OCI-LY1 (cell line): Measurements from ENCODE around the gene SHTN1.

Source experiments
- EZH2 ChIP-seq: fragments of 200-600 bp; sonication (generic), shearing (Covaris generic); IDR thresholded peaks from 2 replicates; pipeline ENCODE4 v1.8.0; 2017; ENCODE audit warnings: borderline replicate concordance, mixed run types, mild to moderate bottlenecking, antibody characterized with exemption, low read length, moderate library complexity, mixed read lengths
- TF ChIP-seq, protein P1 (sequence below): fragments of 200-600 bp; sonication (generic), shearing (Covaris generic); IDR thresholded peaks from 2 replicates; pipeline ENCODE4 v1.5.1; 2017; ENCODE audit warnings: mild to moderate bottlenecking, antibody characterized with exemption, low read length, moderate library complexity, mixed read lengths

DNA sequence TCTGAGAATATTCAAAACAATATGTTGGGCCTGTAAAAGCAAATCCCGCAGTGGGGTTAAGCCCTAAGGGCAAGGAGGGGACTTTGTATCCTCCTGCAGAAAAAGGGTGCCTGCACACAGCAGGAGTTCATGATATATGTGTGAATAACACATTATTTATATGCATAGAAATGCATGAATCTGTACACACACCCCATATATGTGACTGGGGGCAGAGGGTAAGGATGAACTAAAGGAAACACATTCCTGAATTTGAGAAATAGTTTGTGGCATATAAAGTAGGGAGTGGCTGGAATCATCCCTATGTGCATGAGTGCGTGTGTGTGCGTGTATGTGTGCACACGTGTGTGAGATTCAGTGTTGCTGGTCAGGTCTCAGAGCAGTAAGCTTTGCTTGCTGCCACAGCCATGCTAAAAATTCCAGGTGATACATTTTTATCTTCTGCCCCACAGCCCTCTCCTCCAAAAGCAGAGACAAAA, 136.8 kb downstream of the SHTN1 start:
- TF ChIP-seq, protein P1, sequence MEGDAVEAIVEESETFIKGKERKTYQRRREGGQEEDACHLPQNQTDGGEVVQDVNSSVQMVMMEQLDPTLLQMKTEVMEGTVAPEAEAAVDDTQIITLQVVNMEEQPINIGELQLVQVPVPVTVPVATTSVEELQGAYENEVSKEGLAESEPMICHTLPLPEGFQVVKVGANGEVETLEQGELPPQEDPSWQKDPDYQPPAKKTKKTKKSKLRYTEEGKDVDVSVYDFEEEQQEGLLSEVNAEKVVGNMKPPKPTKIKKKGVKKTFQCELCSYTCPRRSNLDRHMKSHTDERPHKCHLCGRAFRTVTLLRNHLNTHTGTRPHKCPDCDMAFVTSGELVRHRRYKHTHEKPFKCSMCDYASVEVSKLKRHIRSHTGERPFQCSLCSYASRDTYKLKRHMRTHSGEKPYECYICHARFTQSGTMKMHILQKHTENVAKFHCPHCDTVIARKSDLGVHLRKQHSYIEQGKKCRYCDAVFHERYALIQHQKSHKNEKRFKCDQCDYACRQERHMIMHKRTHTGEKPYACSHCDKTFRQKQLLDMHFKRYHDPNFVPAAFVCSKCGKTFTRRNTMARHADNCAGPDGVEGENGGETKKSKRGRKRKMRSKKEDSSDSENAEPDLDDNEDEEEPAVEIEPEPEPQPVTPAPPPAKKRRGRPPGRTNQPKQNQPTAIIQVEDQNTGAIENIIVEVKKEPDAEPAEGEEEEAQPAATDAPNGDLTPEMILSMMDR: no peak
- no peak for TF ChIP-seq EZH2
